ENCODE measurements around the gene GZMA. TPM values are rescaled to one million over a fixed set of nuclear protein-coding genes. Genes with fewer than 3 reads are reported as not detected.
"Not testable (repeated sequence)": the region's sequence is repeated elsewhere in the genome, so short reads cannot be mapped to it uniquely, and the experiment has no call there.

Gene GZMA
- total and polyA plus RNA-seq, 2 donors (not counting 1 experiment from before 2014, with no cell fraction given): 1.0 TPM; not detected in 1

DNA sequence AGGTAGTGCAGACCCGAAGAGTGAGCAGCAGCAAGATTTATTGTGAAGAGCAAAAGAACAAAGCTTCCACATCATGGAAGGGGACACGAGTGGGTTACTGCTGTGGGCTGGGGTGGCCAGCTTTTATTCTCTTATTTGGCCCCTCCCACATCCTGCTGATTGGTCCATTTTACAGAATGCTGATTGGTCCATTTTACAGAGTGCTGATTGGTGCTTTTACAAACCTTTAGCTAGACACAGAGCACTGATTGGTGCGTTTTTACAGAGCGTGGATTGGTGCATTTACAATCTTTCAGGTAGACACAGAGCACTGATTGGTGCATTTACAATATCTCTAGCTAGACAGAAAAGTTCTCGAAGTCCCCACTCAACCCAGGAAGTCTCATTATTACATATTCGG is 11.4 kb upstream of the GZMA start:
- peaks cover 15% of the 10 kb centered on the region for H3K27me3 Mint-ChIP-seq
- H3K79me2 ChIP-seq (ENCODE audit: control insufficient read depth, insufficient read depth, low read length); H3K27me3 ChIP-seq (replicated peaks in 1 of 4; ENCODE audit: control extremely low read depth in 1 of 4, control insufficient read depth in 3 of 4, insufficient read depth in 4 of 4, low read length in 3 of 4); DNase-seq; H3K4me3 ChIP-seq (ENCODE audit: control extremely low read depth in 1 of 5, extremely low read depth in 1 of 5, insufficient read depth in 1 of 5, low read depth in 2 of 5, low read length in 4 of 5); H3K4me1 Mint-ChIP-seq; H3K36me3 ChIP-seq (replicated peaks in 1 of 2; ENCODE audit: control extremely low read depth in 1 of 2, control insufficient read depth in 1 of 2, extremely low read depth in 1 of 2, insufficient read depth in 2 of 2, low read length in 1 of 2); H3K4me1 ChIP-seq (ENCODE audit: control insufficient read depth in 2 of 2, insufficient read depth in 2 of 2, low read length in 2 of 2); H3K9me3 Mint-ChIP-seq (ENCODE audit: insufficient read depth); ATAC-seq (ENCODE audit: low read depth); H4K20me1 ChIP-seq (ENCODE audit: control insufficient read depth, insufficient read depth, low read length, poor library complexity, severe bottlenecking); H3K4me2 ChIP-seq (replicated peaks; ENCODE audit: low read depth, low read length, poor library complexity, severe bottlenecking); H3K9me3 ChIP-seq (ENCODE audit: control extremely low read depth in 1 of 3, control insufficient read depth in 2 of 3, insufficient read depth in 1 of 3, low read length in 2 of 3); H3K27ac ChIP-seq (ENCODE audit: low read length in 2 of 2); H3K4me3 Mint-ChIP-seq; H2AFZ ChIP-seq (ENCODE audit: insufficient read depth, low read depth, low read length, poor library complexity, severe bottlenecking); H3K27ac Mint-ChIP-seq; H3K9ac ChIP-seq (ENCODE audit: low read length); POLR2A ChIA-PET; CTCF ChIA-PET; intact Hi-C loops (cut with micrococcal nuclease): not testable (repeated sequence)
- 86% methylated on average over 4 of the region's 6 CpGs for WGBS (ENCODE audit: insufficient coverage)

DNA sequence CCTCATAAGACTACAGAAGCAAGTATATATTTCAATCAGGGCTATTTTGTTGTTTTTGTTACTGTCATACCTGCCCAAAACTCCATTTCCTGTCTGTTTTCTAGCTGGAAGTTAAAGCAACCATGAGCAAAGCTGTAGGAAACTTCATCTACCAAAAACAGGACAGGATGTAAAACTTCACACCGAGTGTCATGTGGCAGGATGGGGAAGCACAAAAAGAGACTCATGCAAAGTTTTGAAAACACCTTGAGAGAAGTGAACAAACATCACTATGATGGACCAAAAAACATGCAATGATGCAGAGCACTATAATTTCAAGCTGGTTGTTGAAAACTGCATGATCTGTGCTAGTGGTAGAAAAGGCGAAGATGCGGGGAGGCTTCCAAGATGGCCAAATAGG is 6.3 kb upstream of the GZMA start:
- H3K27me3 ChIP-seq (replicated peaks in 1 of 4; ENCODE audit: control extremely low read depth in 1 of 4, control insufficient read depth in 3 of 4, insufficient read depth in 4 of 4, low read length in 3 of 4): peaks cover 0 to 5% (median 0%) of the 10 kb centered on the region in 4 experiments
- H3K79me2 ChIP-seq (ENCODE audit: control insufficient read depth, insufficient read depth, low read length): no peaks in the 10 kb centered on the region
- 77% methylated on average over 2 of the region's 3 CpGs for WGBS (ENCODE audit: insufficient coverage)
- ATAC-seq (ENCODE audit: low read depth) (no peak), DNase-seq (no peak)
- Mint-ChIP-seq H3K27ac (no peak overlapping the region), H3K9me3 (ENCODE audit: insufficient read depth) (no peaks in the 10 kb centered on the region), H3K4me1 (no peaks in the 10 kb centered on the region), H3K27me3 (peaks cover under 1% of the 10 kb centered on the region), H3K4me3 (no peak overlapping the region)
- POLR2A ChIA-PET: no interaction called here
- no peak overlapping the region for H3K4me3 ChIP-seq (ENCODE audit: control extremely low read depth in 1 of 5, extremely low read depth in 1 of 5, insufficient read depth in 1 of 5, low read depth in 2 of 5, low read length in 4 of 5)
- no peaks in the 10 kb centered on the region for H3K36me3 ChIP-seq (replicated peaks in 1 of 2; ENCODE audit: control extremely low read depth in 1 of 2, control insufficient read depth in 1 of 2, extremely low read depth in 1 of 2, insufficient read depth in 2 of 2, low read length in 1 of 2)
- no peak overlapping the region for H2AFZ ChIP-seq (ENCODE audit: insufficient read depth, low read depth, low read length, poor library complexity, severe bottlenecking)
- H3K9me3 ChIP-seq (ENCODE audit: control extremely low read depth in 1 of 3, control insufficient read depth in 2 of 3, insufficient read depth in 1 of 3, low read length in 2 of 3): peaks cover 0 to 3% (median 0%) of the 10 kb centered on the region in 3 donors
- H3K27ac ChIP-seq (ENCODE audit: low read length in 2 of 2): no peak overlapping the region
- no peak overlapping the region for H3K4me2 ChIP-seq (replicated peaks; ENCODE audit: low read depth, low read length, poor library complexity, severe bottlenecking)
- H3K4me1 ChIP-seq (ENCODE audit: control insufficient read depth in 2 of 2, insufficient read depth in 2 of 2, low read length in 2 of 2): no peaks in the 10 kb centered on the region
- no peak overlapping the region for H3K9ac ChIP-seq (ENCODE audit: low read length)
- intact Hi-C loops (cut with micrococcal nuclease): no loop called here
- no peaks in the 10 kb centered on the region for H4K20me1 ChIP-seq (ENCODE audit: control insufficient read depth, insufficient read depth, low read length, poor library complexity, severe bottlenecking)
- CTCF ChIA-PET: no interaction called here
- TF ChIP-seq, protein P1, sequence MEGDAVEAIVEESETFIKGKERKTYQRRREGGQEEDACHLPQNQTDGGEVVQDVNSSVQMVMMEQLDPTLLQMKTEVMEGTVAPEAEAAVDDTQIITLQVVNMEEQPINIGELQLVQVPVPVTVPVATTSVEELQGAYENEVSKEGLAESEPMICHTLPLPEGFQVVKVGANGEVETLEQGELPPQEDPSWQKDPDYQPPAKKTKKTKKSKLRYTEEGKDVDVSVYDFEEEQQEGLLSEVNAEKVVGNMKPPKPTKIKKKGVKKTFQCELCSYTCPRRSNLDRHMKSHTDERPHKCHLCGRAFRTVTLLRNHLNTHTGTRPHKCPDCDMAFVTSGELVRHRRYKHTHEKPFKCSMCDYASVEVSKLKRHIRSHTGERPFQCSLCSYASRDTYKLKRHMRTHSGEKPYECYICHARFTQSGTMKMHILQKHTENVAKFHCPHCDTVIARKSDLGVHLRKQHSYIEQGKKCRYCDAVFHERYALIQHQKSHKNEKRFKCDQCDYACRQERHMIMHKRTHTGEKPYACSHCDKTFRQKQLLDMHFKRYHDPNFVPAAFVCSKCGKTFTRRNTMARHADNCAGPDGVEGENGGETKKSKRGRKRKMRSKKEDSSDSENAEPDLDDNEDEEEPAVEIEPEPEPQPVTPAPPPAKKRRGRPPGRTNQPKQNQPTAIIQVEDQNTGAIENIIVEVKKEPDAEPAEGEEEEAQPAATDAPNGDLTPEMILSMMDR (IDR thresholded peaks at IDR 0.05): no peak
- no peak for TF ChIP-seq EZH2 (IDR thresholded peaks at IDR 0.05; ENCODE audit: borderline replicate concordance, insufficient read depth, low read depth, low read length, poor library complexity, severe bottlenecking)
